ENCODE measurements around the gene MORN1.

The MORN1 gene

DNA sequence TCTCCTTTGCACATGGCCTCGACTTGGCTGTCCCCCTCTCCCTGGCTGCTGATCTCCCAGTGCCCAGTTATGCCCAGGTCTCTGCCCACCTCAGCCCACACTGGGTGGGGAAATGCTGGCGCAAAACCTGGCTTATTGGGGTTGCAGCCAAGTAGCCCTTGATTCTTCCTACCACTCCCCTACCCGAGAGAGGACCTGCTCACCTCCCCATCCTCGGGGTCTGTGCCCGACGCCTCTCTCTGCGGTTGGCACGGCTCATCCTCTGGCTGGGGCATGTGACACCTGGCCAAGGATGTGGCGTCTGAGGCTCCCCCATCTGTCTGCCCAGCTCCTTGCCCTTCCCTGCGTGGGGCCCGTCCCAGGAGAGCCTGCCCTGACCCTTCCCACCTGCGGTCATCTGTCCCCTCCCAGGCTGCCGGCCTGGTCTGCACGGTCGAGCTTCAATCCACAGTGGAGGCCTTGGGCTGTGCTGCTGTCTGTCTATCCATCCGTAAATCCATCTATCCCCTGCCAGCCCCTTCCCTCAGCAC is 27.5 kb upstream of the MORN1 start:
- DNase-seq, result no peak

DNA sequence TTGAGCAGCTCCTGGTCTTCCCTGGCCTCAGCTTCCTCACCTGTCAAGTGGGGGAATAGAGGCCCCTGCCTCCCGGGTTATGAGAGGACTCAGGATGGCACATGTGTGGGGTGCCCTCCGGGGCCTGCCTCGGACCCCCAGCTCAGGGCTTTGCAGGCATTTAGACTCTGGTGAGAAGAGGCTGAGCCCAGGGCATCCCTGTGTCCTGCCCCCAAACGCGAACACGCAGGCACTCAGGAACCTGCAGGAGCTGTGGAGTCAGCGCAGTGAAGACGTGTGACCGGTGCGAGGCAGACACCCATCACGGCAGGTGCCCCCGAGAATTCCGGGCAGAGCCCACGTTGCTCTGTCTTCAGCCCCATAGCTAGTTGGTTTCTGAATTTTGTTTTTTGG is 26.5 kb upstream of the MORN1 start:
- no peak for DNase-seq

DNA sequence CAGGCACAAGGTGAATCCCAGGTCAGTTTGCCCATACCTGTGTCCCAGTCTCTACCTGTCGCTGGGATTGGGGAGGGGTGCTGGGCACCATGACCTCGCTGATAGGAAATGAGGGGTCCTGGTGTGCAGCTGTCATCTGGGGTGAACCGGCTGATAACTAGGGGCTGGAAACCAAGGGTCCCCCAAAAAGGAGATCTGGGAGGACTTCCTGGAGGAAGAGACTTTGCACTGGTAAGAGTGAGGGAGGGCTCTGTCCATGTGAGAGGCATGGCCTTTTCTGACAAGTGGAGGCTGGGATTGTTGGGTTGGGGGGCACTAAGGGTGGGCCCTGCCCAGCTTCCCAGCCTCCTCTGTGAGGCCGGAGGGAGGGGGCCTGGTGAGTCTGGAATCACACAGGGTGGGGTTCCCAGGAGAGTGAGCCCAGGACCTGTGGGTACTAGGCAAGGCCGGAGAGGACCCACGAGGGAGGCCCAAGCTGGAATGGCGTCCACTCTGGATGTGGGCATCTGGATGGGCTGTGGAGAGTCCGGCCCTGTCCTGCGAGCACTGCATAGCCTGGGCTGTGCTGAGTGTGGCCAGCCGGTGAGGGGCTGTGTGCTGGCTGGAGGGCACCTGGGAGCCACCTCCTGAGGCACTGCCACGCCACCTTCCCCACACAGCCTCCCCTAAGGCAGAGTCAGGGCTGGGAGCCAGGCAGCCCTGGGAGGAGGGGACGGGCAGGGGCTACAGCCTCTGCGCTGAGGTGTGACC is 25.9 kb upstream of the MORN1 start:
- no peak for DNase-seq

DNA sequence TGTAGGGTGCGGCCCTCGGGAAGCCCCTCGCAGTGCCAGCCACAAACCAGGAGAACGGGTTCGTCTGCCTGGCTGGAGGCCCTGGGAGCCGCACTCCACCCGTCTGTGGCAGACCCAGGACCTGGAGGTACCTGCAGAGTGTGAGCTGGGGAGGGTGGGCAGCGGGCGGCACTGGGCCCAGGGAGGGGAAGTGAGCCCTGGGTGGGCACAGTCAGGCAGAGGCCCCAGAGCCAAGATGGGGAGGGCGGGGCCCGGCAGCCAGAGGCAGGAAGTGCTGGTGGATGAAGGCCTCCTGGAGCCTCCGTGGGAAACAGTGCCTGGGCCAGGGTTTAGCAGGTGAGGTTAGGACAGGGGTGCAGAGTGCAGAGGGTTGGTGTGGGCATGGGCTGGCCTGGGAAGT is 25.0 kb upstream of the MORN1 start:
- peak in 1 of 2 donors; percentile 25 for DNase-seq

DNA sequence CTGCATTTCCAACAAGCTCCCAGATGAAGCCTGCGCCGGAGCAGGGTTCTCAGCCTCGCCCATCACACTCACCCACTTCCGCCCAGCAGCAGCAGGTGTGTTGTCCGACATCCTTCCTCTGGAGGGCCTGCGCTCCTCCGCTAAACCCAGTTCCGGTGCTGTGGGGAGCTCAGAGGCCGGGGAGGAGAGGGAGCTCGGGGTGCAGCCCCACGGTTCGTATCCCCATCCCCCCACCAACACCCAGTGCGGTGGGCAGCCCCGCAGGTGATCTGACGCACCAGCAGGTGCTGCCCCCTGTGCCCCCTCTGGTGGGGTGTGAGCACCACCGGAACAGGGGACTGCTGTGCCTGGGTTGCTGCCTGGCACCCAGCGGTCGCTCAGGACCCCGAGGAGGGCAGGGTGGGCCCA is 24.5 kb upstream of the MORN1 start:
- peak in 1 of 2 donors; percentile 47 for DNase-seq

DNA sequence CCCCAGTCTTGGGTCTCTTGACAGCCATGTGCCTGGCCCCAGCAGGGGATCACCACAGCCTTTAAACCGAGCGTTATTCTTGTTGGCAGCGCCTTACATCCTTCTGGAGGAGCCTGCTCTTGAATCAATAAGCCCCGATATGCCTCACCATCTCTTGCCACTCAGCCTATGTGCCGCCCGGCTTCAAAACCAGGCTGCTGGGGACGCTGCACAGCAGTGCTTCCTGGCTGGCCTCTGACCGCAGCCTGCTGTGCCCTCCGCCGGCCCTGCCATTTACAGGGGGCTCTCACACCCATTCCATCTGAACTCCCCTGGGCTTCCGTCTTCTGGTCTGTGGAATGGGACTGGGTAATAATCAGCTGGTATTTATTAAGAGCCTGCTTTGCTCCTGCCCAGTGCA is 24.0 kb upstream of the MORN1 start:
- no peak for DNase-seq

DNA sequence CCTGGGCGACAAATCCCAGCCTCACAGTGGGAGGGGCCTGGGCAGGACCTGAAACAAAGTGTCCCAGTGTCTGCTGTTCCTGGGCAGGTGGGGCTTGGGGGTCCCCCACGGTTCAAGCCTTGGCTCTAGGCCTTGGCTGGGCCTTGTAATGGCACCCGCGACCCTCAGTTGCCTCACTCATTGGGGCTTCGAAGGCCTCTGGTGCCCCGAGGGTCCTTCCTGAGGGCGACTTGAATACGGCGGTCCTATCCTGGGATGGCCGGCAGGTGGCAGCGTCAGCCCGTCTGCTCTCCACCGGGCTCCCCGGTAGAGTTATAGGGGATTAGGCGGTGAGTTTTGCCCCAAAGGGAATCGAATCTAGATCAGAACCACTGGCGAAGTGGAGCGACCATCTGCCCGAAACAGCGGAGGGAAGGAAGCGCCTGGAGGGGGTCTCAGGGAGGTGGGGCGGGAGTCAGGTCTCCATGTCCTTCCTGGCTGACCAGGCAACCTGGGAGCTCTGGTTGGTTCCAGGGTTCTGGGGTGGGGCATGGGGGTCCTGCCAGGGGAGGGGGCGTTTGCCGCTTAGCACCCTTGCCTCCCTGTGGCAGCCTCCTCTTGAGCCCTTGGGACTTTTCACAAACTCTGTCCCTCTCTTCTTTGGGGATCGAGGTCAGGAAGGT is 23.1 kb upstream of the MORN1 start:
- peak; percentile 78 to 83 for DNase-seq

DNA sequence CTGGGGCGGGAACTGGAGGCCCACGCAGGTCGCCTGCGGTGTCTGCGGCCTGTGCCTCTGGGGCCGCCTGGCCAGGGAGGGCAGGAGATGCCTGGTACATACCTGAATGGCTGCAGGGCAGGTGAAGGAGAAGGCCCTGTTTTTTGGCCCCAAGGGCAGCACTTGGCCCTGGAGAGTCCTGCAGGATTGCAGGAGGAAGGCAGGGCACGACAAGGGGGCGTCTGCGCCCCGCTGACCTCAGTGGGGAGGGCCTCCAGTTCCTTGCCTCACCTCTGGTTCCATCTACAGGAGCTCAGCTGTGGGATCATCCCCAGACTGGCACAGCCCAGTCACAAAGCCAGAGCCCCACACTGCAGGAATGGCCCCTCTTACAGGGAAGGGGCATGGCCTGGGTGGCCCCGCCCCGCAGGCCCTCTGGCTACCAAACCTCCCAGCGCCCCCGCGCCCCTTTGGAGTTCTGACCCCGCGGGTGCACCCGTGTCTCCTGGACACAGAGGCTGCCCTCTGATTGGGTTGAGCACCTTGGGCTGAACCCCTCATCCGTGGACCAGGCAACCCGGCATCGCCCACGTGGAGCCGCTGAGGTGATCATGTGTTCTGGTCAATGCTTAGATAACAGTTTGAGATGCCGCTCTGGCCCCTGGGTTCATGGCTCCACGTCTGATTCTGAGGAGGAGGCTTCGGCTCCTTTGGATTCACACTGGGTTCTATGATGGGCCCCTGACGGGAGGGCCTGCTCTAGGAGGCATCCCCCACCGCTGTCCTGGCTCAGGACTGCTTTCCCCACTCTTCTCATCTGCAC is 22.3 kb upstream of the MORN1 start:
- DNase-seq, result peak; percentile 17 to 22

DNA sequence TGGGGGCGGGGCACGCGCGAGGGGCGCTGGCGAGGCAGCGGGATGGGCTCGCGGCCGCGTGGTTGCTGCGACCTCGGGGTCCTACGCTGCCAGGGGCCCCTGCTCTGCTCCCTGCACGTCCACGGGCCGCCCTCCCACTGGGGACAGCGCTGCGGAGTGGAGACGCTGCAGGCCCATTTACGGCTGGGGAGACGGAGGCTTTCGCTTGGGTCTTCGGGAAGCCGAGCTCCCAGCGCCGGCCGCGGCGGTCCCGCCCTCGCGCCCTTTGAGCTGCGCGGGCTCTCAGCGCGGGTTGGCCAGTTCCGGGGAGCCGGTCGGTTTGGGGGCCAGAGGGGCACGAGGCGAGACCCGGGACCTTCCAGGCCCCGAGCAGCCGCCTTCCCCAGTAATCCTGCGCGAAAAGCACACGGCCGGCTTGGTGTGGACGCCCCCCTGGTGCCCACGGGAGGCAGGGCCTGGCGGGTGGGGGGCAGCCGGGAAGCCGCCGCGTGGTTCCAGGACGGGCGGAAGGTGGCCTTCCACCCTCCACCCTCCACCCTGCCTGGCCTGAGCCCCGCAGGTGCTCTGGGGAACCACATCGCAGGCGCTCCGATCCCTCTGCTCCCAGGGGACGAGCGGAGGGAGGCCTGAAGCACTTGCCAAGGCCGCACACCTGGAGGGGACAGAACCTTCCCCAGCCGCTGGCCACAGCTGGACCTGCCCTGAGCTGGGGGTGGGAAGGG is 21.6 kb upstream of the MORN1 start:
- DNase-seq, result peak in 1 of 2 donors; percentile 17

DNA sequence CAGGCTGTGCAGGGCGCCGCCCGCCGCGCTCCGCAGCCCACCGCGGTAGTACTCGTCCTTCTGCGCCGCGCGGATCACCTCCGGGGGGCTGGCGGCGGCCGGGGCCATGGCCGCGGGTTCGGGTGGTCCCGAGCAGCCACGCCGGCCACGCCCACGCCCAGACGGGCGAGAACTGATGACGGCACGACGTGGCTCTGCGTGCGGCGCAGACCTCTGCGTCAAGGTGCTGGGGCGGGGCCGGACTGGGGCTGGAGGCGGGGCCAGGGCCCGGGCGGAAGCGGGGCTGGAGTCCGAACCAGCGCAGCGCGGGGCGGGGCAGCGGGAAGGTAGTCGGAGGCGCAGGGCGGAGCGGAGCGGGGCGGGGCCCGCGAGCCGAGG is 21.0 kb upstream of the MORN1 start, which contains the start of gene PEX10:
Gene PEX10 (minus strand): TSS at position 170 of the 378 bp plus-strand sequence. CDS start 62 bp downstream, at position 108.
- DNase-seq, result peak; percentile 99

DNA sequence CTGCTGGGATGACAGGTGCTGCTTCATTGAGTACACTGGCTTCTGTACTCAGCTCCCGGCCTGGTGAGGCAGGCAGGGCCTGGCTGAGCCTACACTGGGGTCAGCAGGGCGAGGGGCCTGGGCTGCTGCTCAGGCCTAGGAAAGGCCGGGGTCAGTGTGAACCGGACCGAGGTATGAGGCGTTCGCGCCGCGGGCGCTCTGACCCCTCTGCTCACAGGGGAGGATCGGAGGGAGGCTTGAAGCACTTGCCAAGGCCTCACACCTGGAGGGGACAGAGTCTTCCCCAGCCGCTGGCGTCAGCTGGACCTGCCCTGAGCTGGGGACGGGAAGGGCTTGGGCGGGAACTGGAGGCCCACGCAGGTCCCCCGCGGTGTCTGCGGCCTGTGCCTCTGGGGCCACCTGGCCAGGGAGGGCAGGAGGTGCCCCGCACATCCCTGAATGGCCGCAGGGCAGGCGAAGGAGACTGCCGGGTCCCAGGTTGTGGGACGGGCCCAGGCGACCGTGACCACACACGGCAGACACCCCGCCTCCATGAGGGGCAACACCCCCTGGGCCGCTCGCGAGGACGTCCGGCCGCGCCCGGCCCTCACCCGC is 20.5 kb upstream of the MORN1 start:
- no peak for DNase-seq

DNA sequence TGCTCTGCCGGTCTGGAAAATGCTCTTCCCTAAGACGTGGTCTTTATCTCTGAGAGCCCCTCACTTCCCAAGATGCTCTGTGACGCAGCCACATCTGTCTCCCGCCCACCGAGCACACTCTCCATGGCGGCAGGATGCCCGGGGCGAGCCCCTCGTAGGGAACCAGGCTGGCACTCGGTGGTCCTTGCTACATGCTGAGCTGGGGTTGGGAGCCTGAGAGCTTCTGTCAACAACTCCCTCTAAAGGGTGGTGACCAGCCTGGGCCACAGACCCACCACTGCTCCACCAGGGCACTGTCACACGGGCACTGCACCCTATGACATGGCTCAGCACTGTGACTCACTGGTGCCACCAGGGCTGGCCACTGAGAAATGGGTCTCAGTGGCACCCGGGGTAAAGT is 18.4 kb upstream of the MORN1 start:
- DNase-seq, result no peak

DNA sequence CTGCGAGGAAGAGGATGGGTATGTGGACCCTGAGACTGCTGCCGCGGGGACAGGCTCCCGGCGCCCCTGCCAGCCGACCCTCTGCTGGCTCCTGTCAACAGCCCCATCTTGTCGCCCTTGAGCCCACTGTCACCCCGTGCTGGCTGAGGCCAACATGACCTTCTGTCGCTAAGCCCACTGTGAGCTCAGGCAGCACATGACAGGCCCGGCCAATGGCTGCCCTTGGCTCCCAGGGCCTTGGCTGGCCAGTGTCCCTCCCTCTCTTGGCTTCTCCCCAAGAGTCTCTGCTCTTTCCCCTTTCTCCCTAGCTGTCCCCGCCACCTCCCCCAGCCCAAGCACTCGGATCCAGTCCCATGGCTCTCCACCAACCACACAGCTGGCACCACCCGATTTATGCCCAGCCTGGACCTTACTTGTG is 17.5 kb upstream of the MORN1 start:
- DNase-seq, result no peak

DNA sequence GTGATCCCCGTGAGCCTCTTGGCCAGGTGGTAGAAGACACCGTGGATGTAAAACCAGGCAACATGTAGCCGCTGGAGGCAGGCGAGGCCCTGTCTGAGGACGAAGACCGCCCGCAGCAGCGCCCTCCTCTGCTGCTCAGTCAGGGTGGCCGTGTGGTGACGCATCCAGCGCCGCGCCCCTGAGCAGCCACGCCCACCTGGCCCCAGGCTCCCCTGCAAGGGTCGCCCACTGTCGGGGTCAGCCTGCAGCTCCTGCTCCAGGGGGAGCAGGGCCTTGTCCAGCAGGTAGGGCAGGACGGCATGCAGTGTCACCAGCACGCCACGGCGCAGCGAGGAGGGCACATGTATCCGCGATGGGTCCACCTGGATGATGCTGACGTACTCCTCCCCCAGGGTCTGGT is 17.1 kb upstream of the MORN1 start:
- DNase-seq, result no peak

DNA sequence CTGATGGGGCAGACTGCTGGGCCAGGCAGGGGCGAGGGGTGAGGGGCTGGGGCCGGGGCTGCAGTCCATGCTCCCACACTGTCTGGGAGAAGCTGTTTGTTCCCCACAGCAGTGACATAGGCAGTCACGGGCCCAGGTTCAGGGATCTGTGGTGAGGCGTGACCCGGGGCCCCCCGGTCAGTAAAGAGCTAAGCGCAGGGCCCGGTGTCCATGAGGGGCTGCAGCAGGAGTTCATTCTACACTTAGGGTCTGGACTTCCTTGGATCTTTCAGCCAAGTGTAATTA is 16.6 kb upstream of the MORN1 start:
- no peak for DNase-seq

DNA sequence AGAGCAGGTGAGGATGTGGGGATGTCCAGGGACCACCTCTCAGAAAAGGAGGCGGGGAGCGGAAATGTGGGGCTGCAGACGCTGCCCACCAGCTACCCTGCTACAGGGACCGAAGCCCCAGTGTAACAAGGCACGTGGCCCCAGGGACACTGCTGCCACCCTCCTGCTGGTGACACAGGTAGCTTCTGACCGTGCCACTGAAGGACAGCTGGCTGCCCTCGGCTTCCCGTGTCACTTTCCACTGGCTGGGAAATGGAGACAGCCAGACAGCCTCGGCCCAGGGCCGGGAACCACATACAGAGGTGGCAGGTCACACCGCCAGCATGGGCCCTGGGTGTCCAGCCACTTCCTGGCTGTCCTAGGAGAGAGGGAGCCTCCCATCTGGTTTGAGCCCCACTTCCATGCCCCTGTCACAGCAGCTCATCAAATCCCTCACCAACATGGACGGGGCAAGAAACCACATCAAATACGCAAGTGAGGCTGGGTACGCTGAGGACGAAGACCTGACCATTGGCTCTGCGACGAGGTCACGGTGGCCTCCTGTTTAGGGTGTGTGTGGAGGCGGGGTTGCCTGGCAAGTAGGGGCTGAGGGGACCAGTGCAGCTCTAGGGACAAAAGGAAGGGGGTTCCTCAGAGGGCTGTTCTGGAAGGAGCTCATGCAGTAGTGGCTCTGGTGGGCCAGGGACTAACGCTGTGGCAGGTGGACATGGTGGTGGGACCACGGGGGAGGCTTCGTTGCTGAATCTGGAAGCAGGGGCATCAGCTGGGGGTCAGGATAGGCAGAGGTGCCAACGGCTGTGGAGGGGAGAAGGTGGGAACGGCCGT is 16.0 kb upstream of the MORN1 start:
- DNase-seq, result no peak

DNA sequence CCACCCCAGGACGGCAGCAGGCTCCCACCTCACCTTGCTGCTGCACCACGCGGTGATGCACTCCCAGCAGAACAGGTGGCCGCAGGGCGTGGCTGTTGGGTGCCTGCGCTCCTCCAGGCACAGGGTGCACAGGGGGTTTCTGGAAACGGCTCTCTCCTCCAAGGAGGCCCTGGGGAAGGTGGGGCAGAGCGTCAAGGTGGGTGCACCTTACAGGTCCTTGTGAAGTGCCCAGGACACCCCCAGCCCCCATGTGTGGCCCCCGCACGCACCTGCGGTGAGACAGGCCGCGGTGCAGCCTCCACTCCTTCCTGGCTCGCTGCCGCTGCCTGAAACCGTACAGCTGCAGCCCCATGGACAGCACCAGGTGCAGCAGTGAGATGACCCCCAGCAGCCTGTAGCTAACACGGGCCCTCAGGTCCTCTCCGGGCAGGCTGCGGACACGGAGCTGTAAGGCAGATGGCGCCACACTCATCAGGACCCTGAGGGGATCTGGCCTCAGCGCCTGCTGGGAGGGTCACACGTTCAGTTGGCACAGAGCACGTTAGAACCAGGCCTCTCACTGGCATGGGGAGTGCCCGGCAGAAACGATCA is 15.2 kb upstream of the MORN1 start:
- no peak for DNase-seq

DNA sequence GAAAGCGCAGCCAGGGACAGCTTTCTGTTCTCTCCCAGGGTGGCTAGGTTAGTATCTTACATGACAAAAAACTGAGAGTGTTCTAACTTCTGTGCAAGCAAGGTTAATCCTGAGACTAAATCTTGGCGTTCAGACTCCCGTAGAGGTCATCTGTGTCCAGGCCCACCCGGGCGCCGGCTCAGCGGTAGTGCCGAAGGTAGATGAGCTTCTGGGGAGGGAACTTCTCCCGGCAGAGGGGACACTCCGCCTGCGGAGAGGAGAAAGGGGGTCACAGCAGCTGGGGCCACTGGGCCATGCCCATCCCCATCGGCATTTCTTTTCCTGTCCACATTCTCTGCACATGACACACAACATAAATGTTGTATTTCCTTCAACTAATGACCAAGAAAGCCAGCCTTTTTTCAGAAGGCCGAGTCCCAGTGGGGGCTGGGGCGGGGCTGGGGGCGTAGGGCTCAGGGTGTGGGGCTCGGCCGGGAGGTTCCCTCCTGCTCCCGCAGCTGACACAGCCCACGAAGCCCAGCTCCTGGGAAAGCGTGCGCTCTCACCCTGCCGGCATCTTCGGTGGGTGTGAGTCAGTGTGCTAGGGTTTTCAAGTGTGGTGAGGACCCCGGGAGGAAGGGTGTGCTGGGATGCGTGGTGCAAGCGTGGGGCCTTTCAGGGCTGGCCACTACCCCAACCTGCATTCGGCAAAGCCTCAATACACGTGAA is 14.4 kb upstream of the MORN1 start:
- DNase-seq, result no peak

DNA sequence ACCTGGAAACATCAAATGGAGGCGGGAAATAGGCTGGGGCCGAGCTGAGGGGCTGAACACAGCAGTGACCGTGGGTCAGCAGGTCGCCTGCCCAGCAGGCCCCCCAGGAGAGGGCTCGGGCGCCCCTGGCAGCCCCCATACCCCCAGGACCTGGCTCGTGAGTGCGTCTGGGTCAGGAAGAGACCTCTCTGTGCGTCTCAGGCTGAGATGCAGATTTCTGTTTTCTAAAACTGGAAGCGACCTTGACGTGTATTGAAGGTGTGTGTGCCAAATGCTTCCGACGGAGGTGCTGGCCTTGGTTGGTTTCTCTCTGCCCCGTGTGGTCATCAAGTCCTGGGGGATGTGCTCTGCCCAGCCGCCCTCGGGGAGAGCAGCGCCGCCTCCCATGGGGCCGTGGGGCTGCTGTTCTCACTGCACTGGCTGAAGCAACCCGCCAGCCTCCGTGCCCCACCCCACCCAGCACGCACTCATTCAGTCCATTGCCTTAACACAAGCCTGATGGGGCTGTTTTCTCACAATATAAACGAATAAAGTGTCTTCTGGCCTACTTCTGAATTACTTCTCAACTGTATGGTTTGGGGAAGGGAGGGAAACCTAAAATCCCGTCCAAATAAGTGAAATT is 13.6 kb upstream of the MORN1 start:
- DNase-seq, result no peak

Measured in activated CD4-positive, alpha-beta T cell treated with anti-CD3 and anti-CD28 coated beads for 4 hours (primary cell).